Tibial nerve (tissue), 3 donors: ENCODE data around the gene RAD1.

Experiments used
- POLR2A ChIP-seq, 2 donors: fragments of 450-650 bp; IDR thresholded peaks; one replicate each; pipeline ENCODE4 v1.6.1; 2017; ENCODE audit warnings: antibody characterized with exemption in 2 of 2, mild to moderate bottlenecking in 2 of 2, moderate library complexity in 2 of 2
- TF ChIP-seq, protein P1 (sequence below), 5 experiments: fragments of 200-600 bp in 3 of 5; fragments of 450-650 bp in 2 of 5; sonication (generic) in 3 of 5; IDR thresholded peaks; one replicate each; pipeline ENCODE4 v1.5.1; 2016 to 2019; ENCODE audit warnings: antibody characterized with exemption in 5 of 5, mild to moderate bottlenecking in 3 of 5, moderate library complexity in 2 of 5

DNA sequence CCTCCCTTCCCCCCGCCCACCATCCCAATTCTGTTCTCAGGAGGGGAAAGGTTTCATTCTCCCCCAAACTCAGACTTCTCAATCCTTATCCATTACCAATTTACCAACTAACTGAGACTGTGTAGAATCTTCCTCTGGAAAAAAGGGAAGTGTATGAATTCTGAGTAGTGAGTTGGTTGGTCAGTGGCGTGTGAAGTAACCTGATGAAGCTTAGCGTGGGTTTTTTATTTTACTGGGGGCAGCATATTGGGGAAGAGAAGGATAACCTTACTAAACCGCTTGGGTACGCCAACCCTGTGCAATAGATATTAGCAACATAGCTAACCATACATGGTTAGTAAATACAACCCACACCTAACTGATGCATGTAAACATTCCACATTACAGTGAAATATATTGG is 13.0 kb upstream of the RAD1 start:
- TF ChIP-seq POLR2A (IDR thresholded peaks at IDR 0.05): no peak
- TF ChIP-seq, protein P1, sequence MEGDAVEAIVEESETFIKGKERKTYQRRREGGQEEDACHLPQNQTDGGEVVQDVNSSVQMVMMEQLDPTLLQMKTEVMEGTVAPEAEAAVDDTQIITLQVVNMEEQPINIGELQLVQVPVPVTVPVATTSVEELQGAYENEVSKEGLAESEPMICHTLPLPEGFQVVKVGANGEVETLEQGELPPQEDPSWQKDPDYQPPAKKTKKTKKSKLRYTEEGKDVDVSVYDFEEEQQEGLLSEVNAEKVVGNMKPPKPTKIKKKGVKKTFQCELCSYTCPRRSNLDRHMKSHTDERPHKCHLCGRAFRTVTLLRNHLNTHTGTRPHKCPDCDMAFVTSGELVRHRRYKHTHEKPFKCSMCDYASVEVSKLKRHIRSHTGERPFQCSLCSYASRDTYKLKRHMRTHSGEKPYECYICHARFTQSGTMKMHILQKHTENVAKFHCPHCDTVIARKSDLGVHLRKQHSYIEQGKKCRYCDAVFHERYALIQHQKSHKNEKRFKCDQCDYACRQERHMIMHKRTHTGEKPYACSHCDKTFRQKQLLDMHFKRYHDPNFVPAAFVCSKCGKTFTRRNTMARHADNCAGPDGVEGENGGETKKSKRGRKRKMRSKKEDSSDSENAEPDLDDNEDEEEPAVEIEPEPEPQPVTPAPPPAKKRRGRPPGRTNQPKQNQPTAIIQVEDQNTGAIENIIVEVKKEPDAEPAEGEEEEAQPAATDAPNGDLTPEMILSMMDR (IDR thresholded peaks at IDR 0.05): no peak
